Measurements from ENCODE around the gene CEBPZ. TPM values are rescaled to one million over a fixed set of nuclear protein-coding genes. Genes with fewer than 3 reads are reported as not detected.

The CEBPZ gene
- 55.8 and 61.3 TPM in 2 replicates for total RNA-seq

GRCh38 chr2:37231241-37232130, at the start of gene CEBPZ, which contains the start of gene NDUFAF7:
Gene CEBPZ, minus strand, starts transcription at chr2:37231596. Its CDS starts 29 bp downstream, at chr2:37231567.
Gene NDUFAF7, plus strand, starts transcription at chr2:37231658. Its CDS starts 48 bp downstream, at chr2:37231706.

GRCh38 chr2:37196320-37197195, 34.8 kb downstream of the CEBPZ start, which contains the start of gene CEBPZOS:
Gene CEBPZOS, plus strand, starts transcription at chr2:37196496. Its CDS starts 3,209 bp downstream, at chr2:37199705.

GRCh38 chr2:37188570-37188969, 42.8 kb downstream of the CEBPZ start, which contains the start of gene SULT6B1:
Gene SULT6B1, minus strand, starts transcription at chr2:37188670. Its CDS starts 30 bp downstream, at chr2:37188640.

GRCh38 chr2:37156857-37157714, 74.3 kb downstream of the CEBPZ start, which contains the start of gene EIF2AK2:
Gene EIF2AK2, minus strand, starts transcription at chr2:37156980. Its CDS starts 9,174 bp downstream, at chr2:37147806.

Other genes with a start within 250 kb of the CEBPZ start
- gene HEATR5B, start 147.2 kb downstream of the CEBPZ start, total RNA-seq, result 24.1 and 29.0 TPM in 2 replicates
- gene GPATCH11, start 147.1 kb downstream of the CEBPZ start, total RNA-seq, result 8.3 and 10.0 TPM in 2 replicates
- gene EIF2AK2, start 74.6 kb downstream of the CEBPZ start, total RNA-seq, result 30.9 and 52.0 TPM in 2 replicates
- gene SULT6B1, start 42.9 kb downstream of the CEBPZ start, total RNA-seq, result not detected in 2 replicates
- 17.8 and 20.0 TPM in 2 replicates for gene CEBPZOS, start 35.1 kb downstream of the CEBPZ start, total RNA-seq
- 17.5 and 18.3 TPM in 2 replicates for gene NDUFAF7, start 62 bp upstream of the CEBPZ start, total RNA-seq
- gene PRKD3, start 93.2 kb upstream of the CEBPZ start, total RNA-seq, result 68.0 and 96.1 TPM in 2 replicates
- gene QPCT, start 113.0 kb upstream of the CEBPZ start, total RNA-seq, result 44.2 and 44.5 TPM in 2 replicates